HEK293T (cell line): Measurements from ENCODE around the gene UNC5B.

Experiments
- CTCF ChIA-PET: fragments of 350-600 bp; formaldehyde crosslinking; extraction: SDS; loops from one replicate; lab custom pipeline; 2021; ENCODE audit warnings: antibody characterized with exemption, inconsistent platforms; lab: Yijun Ruan, JAX
- POLR2A ChIA-PET: fragments of 350-600 bp; formaldehyde crosslinking; extraction: SDS; loops from one replicate; lab custom pipeline; 2020; ENCODE audit warnings: antibody characterized with exemption, inconsistent platforms; lab: Yijun Ruan, JAX
- DNase-seq: peaks from one replicate; pipeline ENCODE4 v3.0.0; 2012; ENCODE audit warnings: mixed read lengths; ENCODE audit errors: extremely low spot score
- ARNT ChIP-seq: fragments of 450-650 bp; IDR thresholded peaks from 2 replicates; pipeline ENCODE4 v1.6.1; 2017; ENCODE audit warnings: mild to moderate bottlenecking
- BHLHE40 ChIP-seq: fragments of 450-650 bp; IDR thresholded peaks from 2 replicates; pipeline ENCODE4 v1.6.1; 2016; ENCODE audit warnings: mild to moderate bottlenecking, moderate library complexity, borderline replicate concordance
- CTBP1 ChIP-seq: fragments of 450-650 bp; IDR thresholded peaks from 2 replicates; pipeline ENCODE4 v1.6.1; 2016; ENCODE audit warnings: borderline replicate concordance
- ELF4 ChIP-seq: fragments of 450-650 bp; IDR thresholded peaks from 2 replicates; pipeline ENCODE4 v1.6.1; 2017; ENCODE audit warnings: antibody characterized with exemption
- FOXA1 ChIP-seq: fragments of 450-650 bp; IDR thresholded peaks from 2 replicates; pipeline ENCODE4 v1.6.1; 2016; ENCODE audit warnings: mild to moderate bottlenecking
- FOXK2 ChIP-seq: fragments of 450-650 bp; IDR thresholded peaks from 2 replicates; pipeline ENCODE4 v1.6.1; 2016; ENCODE audit warnings: mild to moderate bottlenecking
- FOXM1 ChIP-seq: fragments of 450-650 bp; IDR thresholded peaks from 2 replicates; pipeline ENCODE4 v1.6.1; 2017; ENCODE audit warnings: mild to moderate bottlenecking, borderline replicate concordance
- HDGF ChIP-seq: fragments of 450-650 bp; IDR thresholded peaks from 2 replicates; pipeline ENCODE4 v1.6.1; 2017; ENCODE audit warnings: antibody characterized with exemption, borderline replicate concordance
- L3MBTL2 ChIP-seq: fragments of 450-650 bp; conservative IDR thresholded peaks from 2 replicates; pipeline ENCODE4 v1.6.1; 2016; ENCODE audit warnings: mild to moderate bottlenecking
- LEF1 ChIP-seq: fragments of 450-650 bp; IDR thresholded peaks from 2 replicates; pipeline ENCODE4 v1.6.1; 2017; ENCODE audit warnings: mild to moderate bottlenecking, borderline replicate concordance
- NFRKB ChIP-seq: fragments of 450-650 bp; IDR thresholded peaks from 2 replicates; pipeline ENCODE4 v1.6.1; 2016; ENCODE audit warnings: mild to moderate bottlenecking, moderate library complexity
- SP1 ChIP-seq: fragments of 450-650 bp; IDR thresholded peaks from 2 replicates; pipeline ENCODE4 v1.6.1; 2017
- SUZ12 ChIP-seq: fragments of 450-650 bp; IDR thresholded peaks from 2 replicates; pipeline ENCODE4 v1.6.1; 2016; ENCODE audit warnings: mild to moderate bottlenecking
- TARDBP ChIP-seq: fragments of 450-650 bp; IDR thresholded peaks from 2 replicates; pipeline ENCODE4 v1.6.1; 2016
- ZNF384 ChIP-seq: fragments of 450-650 bp; IDR thresholded peaks from 2 replicates; pipeline ENCODE4 v1.6.1; 2016
- TF ChIP-seq, protein P1 (sequence below): fragments of 450-650 bp; IDR thresholded peaks from 2 replicates; pipeline ENCODE4 v1.6.1; 2016

UNC5B gene

GRCh38 chr10:71230656-71231025 is 18.3 kb downstream of the UNC5B start:
- POLR2A ChIA-PET, result no interaction called here

GRCh38 chr10:71231206-71231605 is 18.8 kb downstream of the UNC5B start:
- POLR2A ChIA-PET, result no interaction called here
- CTCF ChIA-PET, result interaction anchor here (1.4 kb wide), 1 partner anchor 10 kb away, joined by 3 read pairs; no protein-coding TSS in a partner anchor

More at GRCh38 chr10:71230656-71231025, 18.3 kb downstream of the UNC5B start:
- CTCF ChIA-PET, result interaction anchor here (1.4 kb wide), 2 partner anchors 9 to 39 kb away, joined by 3 to 5 read pairs; no protein-coding TSS in a partner anchor
- DNase-seq, result no peak
- no peak for TF ChIP-seq BHLHE40
- no peak for TF ChIP-seq LEF1
- TF ChIP-seq L3MBTL2, result no peak
- TF ChIP-seq FOXM1, result no peak
- TF ChIP-seq SP1, result no peak
- TF ChIP-seq NFRKB, result no peak
- no peak for TF ChIP-seq SUZ12

DNA sequence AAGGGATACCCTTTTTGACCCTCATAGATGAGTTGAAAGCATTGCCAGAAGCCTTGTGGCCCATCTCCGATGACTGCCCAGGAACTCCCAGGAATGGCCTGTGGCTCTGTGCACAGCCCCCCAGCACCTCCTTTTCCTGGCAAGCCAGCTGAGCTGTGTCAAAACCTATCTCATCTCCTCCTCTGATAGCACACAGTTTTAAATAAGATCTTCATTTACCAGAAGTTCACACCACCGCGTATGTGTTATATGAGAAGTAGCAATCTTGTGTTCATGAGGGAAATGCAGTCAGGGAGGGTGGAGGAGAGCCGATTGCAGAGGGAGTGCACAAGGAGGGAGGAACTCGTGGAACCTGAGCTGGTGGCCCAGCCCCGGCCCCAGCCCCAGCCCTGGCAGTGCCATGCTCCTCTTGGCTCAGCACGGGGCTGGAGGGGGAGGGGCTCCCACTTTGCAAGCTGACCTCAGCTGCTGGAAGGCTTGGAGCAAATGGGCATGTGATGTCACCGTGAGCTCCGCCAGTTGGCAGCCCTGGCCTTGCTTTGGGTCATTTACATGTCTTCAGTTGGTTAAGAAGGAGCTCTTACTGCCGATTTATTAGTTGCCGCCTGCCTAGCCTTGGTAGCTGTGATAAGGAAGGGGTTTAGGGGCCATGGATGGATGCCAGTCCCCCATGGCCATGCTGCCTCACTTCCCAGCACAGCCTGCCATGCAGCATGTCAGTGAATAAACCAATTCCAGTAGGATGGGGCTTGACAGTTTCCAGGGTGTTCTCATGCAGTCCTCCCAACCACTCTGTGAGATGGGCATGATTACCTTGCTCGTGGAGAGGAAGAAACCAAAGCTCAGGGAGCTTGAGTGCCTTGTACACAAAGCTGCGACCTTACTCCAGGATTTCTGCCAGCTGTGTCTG is 20.0 kb downstream of the UNC5B start:
- CTCF ChIA-PET, result interaction anchor here (0.5 to 1.4 kb wide), 5 partner anchors 9 to 328 kb away, joined by 3 to 5 read pairs (median 3); no protein-coding TSS in a partner anchor
- POLR2A ChIA-PET, result interaction anchor here (0.7 to 1.6 kb wide), 5 partner anchors 9 to 34 kb away, joined by 3 to 5 read pairs (median 3); no protein-coding TSS in a partner anchor
- no peak for DNase-seq
- TF ChIP-seq FOXK2 (no peak), SUZ12 (no peak), ELF4 (no peak), L3MBTL2 (no peak), BHLHE40 (no peak), FOXA1 (no peak), CTBP1 (no peak), HDGF (no peak), NFRKB (no peak), SP1 (no peak), ZNF384 (no peak), FOXM1 (no peak)
- TF ChIP-seq, protein P1, sequence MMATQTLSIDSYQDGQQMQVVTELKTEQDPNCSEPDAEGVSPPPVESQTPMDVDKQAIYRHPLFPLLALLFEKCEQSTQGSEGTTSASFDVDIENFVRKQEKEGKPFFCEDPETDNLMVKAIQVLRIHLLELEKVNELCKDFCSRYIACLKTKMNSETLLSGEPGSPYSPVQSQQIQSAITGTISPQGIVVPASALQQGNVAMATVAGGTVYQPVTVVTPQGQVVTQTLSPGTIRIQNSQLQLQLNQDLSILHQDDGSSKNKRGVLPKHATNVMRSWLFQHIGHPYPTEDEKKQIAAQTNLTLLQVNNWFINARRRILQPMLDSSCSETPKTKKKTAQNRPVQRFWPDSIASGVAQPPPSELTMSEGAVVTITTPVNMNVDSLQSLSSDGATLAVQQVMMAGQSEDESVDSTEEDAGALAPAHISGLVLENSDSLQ, result no peak

More at GRCh38 chr10:71231206-71231605, 18.8 kb downstream of the UNC5B start:
- TF ChIP-seq SP1, result no peak
- no peak for TF ChIP-seq ZNF384
- no peak for TF ChIP-seq CTBP1
- TF ChIP-seq, protein P1, result no peak
- no peak for TF ChIP-seq FOXA1
- no peak for TF ChIP-seq TARDBP
- no peak for TF ChIP-seq ELF4
- no peak for TF ChIP-seq NFRKB
- TF ChIP-seq FOXK2, result no peak
- no peak for TF ChIP-seq L3MBTL2
- TF ChIP-seq HDGF, result no peak
- TF ChIP-seq FOXM1, result no peak
- no peak for TF ChIP-seq SUZ12
- DNase-seq, result no peak

DNA sequence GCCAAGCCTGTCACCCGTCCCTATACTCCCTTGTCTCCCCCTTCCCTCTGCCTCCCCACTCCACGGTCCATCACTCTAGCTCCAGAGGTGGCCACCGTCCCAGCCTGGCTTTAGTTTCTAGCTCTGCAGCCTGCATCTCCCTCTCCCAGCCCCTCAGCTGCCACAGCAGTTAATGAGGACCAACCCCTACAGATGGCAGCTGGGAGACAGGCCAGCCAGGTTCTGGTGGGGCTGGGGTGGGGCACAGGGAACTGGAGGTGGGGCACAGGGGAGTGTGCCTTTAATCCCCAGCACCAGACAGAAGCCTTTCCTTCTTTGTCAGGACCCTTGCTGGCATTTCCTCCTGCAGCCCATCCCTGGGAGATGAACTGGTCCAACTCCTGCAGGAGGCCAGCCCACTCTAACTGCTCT is 21.1 kb downstream of the UNC5B start:
- no peak for DNase-seq
- ChIA-PET CTCF (interaction anchor here (0.5 kb wide), 1 partner anchor 329 kb away, joined by 3 read pairs; no protein-coding TSS in a partner anchor), POLR2A (interaction anchor here (1.1 to 1.6 kb wide), 2 partner anchors 15 to 33 kb away, joined by 3 to 5 read pairs; no protein-coding TSS in a partner anchor)
- no peak for TF ChIP-seq TARDBP
- no peak for TF ChIP-seq NFRKB
- no peak for TF ChIP-seq ZNF384

GRCh38 chr10:71234004-71234894 is 21.9 kb downstream of the UNC5B start:
- no peak for DNase-seq
- TF ChIP-seq L3MBTL2, result no peak
- TF ChIP-seq SP1, result no peak
- TF ChIP-seq LEF1, result no peak
- no peak for TF ChIP-seq TARDBP
- no peak for TF ChIP-seq HDGF
- TF ChIP-seq FOXK2, result no peak
- TF ChIP-seq ELF4, result no peak
- no peak for TF ChIP-seq CTBP1
- no peak for TF ChIP-seq FOXM1
- TF ChIP-seq SUZ12, result no peak
- no peak for TF ChIP-seq FOXA1
- TF ChIP-seq NFRKB, result no peak
- no peak for TF ChIP-seq ARNT
- TF ChIP-seq ZNF384, result no peak
- TF ChIP-seq, protein P1, result no peak
- POLR2A ChIA-PET, result interaction anchor here (1.4 to 2.1 kb wide), 3 partner anchors 18 to 34 kb away, joined by 4 to 11 read pairs (median 5); no protein-coding TSS in a partner anchor
- CTCF ChIA-PET, result interaction anchor here (1.3 kb wide), 1 partner anchor 19 kb away, joined by 4 read pairs; no protein-coding TSS in a partner anchor
